ENCODE results near the gene SYNJ2. TPM values are rescaled to one million over a fixed set of nuclear protein-coding genes. Genes with fewer than 3 reads are reported as not detected.

Gene SYNJ2
- polyA plus RNA-seq, 5 donors: 5.4 to 8.1 (median 6.2) TPM

- DNase-seq: no peak
Observed at GRCh38 chr6:158027590-158028285, 46.1 kb downstream of the SYNJ2 start.

- DNase-seq: no peak
Observed at GRCh38 chr6:158028421-158028820, 46.8 kb downstream of the SYNJ2 start.

- DNase-seq: no peak
Observed at GRCh38 chr6:158028876-158029275, 47.2 kb downstream of the SYNJ2 start.

GRCh38 chr6:158029668-158030230, 48.1 kb downstream of the SYNJ2 start:
- no peak for DNase-seq

GRCh38 chr6:158030380-158031300, 49.0 kb downstream of the SYNJ2 start:
- no peak for DNase-seq

- peak; percentile 80 to 83 for DNase-seq
Observed at GRCh38 chr6:158031381-158032353, 50.0 kb downstream of the SYNJ2 start.

DNA sequence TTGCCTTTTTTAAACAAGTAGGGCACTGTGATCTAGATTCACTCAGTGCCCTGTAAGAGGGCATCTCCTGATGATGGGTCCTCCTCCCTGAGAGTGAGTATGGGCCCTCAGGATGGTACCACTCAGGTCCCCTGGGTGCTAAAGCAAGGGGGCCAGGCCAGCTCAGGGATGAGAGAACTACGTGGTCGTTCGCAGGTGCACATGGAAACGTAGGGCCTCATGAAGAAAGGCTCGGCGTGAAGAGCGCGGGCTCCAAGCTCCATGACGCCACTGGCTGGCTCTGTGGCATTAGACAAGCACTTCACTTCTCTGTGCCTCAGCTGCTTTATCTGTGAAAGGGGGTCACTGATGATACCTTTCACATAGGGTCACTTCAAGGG, 50.7 kb downstream of the SYNJ2 start:
- DNase-seq: no peak

DNA sequence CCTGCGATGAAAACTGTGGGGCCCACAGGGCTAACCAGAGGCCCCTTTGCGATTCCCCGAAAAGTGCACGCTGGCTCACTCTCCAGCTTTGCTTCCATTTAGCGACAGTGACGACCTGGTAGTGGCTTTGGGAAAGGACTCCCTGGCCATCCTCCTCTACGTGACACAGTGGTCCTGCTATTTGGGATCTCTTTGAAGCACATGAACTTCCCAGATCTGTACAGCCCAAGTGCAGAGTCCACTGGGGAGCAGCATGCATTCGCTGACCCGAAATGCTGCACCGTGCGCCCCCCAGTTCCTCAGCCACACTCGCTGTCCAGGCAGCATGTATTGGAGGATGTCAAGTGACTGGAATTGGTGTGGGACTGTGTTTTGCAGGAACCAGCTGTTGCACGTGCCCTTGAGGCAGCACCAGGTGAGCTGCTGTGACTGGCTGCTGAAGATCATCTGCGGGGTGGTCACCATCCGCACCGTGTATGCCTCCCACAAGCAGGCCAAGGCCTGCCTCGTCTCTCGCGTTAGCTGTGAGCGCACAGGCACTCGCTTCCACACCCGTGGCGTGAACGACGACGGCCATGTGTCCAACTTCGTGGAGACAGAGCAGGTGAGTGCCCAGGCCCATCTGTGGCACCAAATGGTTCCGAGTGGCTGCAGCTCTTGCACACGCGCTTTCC, 51.6 kb downstream of the SYNJ2 start:
- no peak for DNase-seq

DNA sequence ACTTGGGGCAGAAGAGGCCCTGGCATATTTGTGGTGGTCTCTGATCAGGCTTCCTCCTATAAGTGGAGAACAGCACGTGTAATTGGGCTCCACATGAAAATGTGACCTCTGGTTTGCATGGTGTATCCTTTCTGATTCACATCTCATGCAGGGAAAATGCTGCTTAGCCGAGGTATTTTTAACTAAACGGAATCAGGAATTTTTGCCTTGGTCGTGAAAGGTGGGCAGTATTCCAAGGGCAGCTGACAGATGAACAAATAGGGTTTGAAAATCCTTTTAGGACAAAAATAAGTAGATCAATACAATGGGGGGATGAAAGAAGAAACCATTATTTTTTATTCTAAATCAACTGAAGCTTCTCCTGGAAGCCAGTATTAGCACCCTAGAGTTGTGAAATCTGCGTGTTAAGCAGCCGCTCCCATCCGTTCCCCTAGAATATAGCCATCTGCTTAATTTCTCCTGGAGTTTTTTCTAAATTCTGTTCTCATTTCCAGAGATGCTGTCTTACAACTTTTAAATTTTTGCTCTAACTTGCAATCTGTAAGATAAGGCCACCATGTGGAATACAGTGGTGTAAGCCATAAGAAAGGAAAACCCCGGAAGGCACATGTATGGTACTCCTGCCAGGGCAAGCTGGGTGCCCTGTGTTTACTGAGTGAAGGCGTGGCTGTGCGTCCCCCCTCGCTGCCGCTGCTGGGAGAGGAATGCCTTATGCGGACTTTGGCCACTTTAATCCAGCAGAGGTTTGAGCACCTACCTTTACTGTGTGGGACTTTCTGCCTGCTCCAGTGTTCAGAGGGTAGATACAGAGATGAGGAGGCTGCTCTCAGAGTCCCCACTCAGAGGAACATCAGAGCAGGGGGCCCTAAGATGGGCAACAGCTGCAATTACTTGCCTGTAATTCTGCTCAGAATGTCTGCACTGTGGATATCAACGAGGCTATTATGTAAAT, 52.4 kb downstream of the SYNJ2 start:
- no peak for DNase-seq

GRCh38 chr6:158036261-158036660, 54.6 kb downstream of the SYNJ2 start:
- DNase-seq: no peak

GRCh38 chr6:158037021-158037420, 55.4 kb downstream of the SYNJ2 start:
- no peak for DNase-seq

DNA sequence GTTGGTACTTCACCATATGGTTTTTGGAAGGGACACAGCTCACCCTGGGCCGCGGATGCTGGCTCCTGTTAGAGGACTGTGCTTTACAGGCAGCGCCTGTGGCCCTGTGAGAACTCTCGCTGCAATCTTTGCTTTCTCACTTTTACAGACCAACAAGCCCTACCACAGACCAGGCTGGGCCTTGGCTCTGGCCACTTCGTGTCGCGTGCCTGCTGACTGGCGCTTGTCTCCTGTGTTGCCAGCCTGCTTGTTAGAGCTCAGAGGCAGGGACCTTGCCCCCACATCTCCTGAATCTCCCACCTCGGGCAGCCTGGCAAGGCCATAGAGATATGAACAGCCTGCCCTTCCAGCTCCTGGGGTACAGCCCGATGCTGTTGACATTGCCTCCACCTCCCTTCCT, 56.1 kb downstream of the SYNJ2 start:
- no peak for DNase-seq

GRCh38 chr6:158038291-158039177, 56.9 kb downstream of the SYNJ2 start:
- DNase-seq: no peak

DNA sequence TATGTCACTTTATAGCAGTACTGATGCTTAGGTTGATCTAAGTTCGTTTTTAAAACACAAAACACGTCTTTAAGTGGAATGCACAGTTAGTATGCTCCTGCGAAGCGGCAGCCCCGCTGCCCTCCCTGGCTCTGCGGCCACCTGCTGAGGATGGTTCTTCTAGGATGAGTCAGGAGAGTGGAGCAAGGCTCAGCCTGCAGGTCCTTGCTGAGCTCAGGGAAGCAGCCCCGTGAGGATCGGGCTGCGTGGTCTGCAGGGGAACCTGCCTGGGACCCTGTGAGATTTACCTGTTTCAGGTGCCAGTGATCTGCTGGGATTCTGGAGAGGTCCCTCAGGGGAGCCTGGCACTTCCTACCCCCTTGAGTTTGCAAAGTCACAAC, 57.5 kb downstream of the SYNJ2 start:
- no peak for DNase-seq

DNA sequence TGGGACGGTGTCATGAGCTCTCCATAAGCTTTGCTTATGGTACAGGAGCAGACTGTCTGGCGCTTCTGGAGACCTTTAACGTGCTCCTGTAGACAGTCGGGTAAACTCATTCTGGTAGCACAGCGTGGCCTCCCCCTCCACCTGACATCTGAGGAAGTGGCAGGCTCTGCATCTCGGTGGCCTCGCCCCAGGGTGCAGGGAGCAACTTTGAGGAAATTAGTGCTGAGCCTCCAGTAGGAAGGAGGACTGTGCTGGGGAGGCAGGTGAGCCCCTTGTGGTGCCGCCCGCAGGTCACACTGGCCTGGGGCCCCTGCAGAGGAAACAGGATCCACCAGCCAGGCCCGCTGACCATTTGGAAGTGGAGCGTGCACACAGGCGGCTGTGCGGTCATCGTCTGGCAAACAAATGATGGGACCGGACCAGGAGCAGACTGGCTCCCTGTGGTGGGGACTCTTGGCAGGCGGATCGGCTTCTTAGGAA, 57.9 kb downstream of the SYNJ2 start:
- DNase-seq: no peak

- DNase-seq: no peak
Observed at GRCh38 chr6:158040051-158040803, 58.6 kb downstream of the SYNJ2 start.

- no peak for DNase-seq
Observed at GRCh38 chr6:158040804-158041347, 59.2 kb downstream of the SYNJ2 start.

DNA sequence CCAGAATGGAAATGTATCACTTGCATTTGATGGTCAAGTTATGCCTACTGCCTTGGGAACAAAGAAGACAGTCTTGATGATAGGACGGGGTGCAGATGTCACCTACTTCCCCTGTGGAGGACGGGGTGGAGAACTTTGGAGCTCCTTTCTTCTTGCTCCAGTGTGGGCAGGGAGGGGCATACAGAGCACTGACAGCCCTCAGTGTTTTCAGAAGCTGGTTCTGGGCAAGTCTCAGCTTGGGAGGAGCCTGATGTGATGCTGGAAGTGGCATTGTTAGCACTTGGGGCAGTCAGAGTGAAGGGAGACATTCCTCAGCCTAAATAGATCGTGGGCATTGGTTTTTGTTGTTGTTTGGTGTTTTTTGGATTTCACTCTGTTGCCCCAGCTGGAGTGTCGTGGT, 59.7 kb downstream of the SYNJ2 start:
- DNase-seq: no peak
